Umbilical cord (tissue), 2 donors: ENCODE measurements around the gene SCAPER. TPM values are rescaled to one million over a fixed set of nuclear protein-coding genes. Genes with fewer than 3 reads are reported as not detected.
"Not testable (repeated sequence)": the region's sequence is repeated elsewhere in the genome, so short reads cannot be mapped to it uniquely, and the experiment has no call there.

Source experiments
- DNase-seq: peaks from one replicate; pipeline ENCODE4 v3.0.0-alpha.2; 2015; ENCODE audit warnings: low spot score
- total RNA-seq: library from RNA; depleted of rRNA; stranded (reverse); fragments of >200 nt; gene quantifications from one replicate; pipeline ENCODE4 v1.2.3, GENCODE V29; 2014; ENCODE audit warnings: low replicate concordance; ENCODE audit not compliant: insufficient read depth

Gene SCAPER
- total RNA-seq, 1 donor from 2014 or later: 22.4 TPM

- no peak for DNase-seq
These were observed 329.5 kb downstream of the SCAPER start for GRCh38 chr15:76575679-76576078.

GRCh38 chr15:76575274-76575673, 329.9 kb downstream of the SCAPER start:
- DNase-seq: no peak

- no peak for DNase-seq
These were observed 332.2 kb downstream of the SCAPER start for GRCh38 chr15:76572983-76573314.

GRCh38 chr15:76566276-76566675, 338.9 kb downstream of the SCAPER start:
- DNase-seq: no peak

GRCh38 chr15:76565366-76565765, 339.8 kb downstream of the SCAPER start:
- DNase-seq: no peak

- no peak for DNase-seq
These were observed 349.9 kb downstream of the SCAPER start for GRCh38 chr15:76555247-76555646.

- no peak for DNase-seq
These were observed 351.6 kb downstream of the SCAPER start for GRCh38 chr15:76553564-76553963.

- DNase-seq: no peak
These were observed 352.0 kb downstream of the SCAPER start for GRCh38 chr15:76553102-76553501.

- DNase-seq: no peak
These were observed 358.3 kb downstream of the SCAPER start for GRCh38 chr15:76546805-76547204.

- no peak for DNase-seq
These were observed 371.1 kb downstream of the SCAPER start for GRCh38 chr15:76533995-76534394.

- DNase-seq: no peak
These were observed 371.9 kb downstream of the SCAPER start for GRCh38 chr15:76533060-76533820.

GRCh38 chr15:76529911-76530310, 375.2 kb downstream of the SCAPER start:
- DNase-seq: no peak

- DNase-seq: no peak
These were observed 379.0 kb downstream of the SCAPER start for GRCh38 chr15:76526111-76526510.

GRCh38 chr15:76517910-76518309, 387.2 kb downstream of the SCAPER start:
- no peak for DNase-seq

GRCh38 chr15:76514282-76514681, 390.9 kb downstream of the SCAPER start:
- DNase-seq: no peak

GRCh38 chr15:76512971-76513370, 392.2 kb downstream of the SCAPER start:
- no peak for DNase-seq

- not testable (repeated sequence) for DNase-seq
These were observed 394.5 kb downstream of the SCAPER start for GRCh38 chr15:76510663-76511062.

GRCh38 chr15:76503804-76504203, 401.3 kb downstream of the SCAPER start:
- no peak for DNase-seq

- DNase-seq: no peak
These were observed 402.0 kb downstream of the SCAPER start for GRCh38 chr15:76503121-76503520.

- no peak for DNase-seq
These were observed 402.5 kb downstream of the SCAPER start for GRCh38 chr15:76502678-76503077.

GRCh38 chr15:76502185-76502584, 403.0 kb downstream of the SCAPER start:
- DNase-seq: not testable (repeated sequence)

- DNase-seq: no peak
These were observed 403.4 kb downstream of the SCAPER start for GRCh38 chr15:76501726-76502125.

- no peak for DNase-seq
These were observed 404.1 kb downstream of the SCAPER start for GRCh38 chr15:76501011-76501410.

- DNase-seq: no peak
These were observed 409.7 kb downstream of the SCAPER start for GRCh38 chr15:76495487-76495886.
